Coronary artery (tissue), 2 donors: ENCODE measurements around the gene PRR14L.
"Not testable (repeated sequence)": the region's sequence is repeated elsewhere in the genome, so short reads cannot be mapped to it uniquely, and the experiment has no call there.

Source experiments
- DNase-seq: peaks from one replicate; pipeline ENCODE4 v3.0.0-alpha.2; 2017; ENCODE audit warnings: low spot score
- H3K27ac ChIP-seq, 2 donors: fragments of 200-600 bp; sonication (generic); one replicate each; pipeline ENCODE4 v1.5.1; 2016 to 2019
- H3K4me3 ChIP-seq: fragments of 200-600 bp; sonication (generic); 2 replicates; pipeline ENCODE4 v1.5.1; 2016; ENCODE audit warnings: mild to moderate bottlenecking, moderate library complexity
- CTCF ChIP-seq: fragments of 200-600 bp; sonication (generic); IDR thresholded peaks from one replicate; pipeline ENCODE4 v1.5.1; 2019; ENCODE audit warnings: antibody characterized with exemption

Gene PRR14L

DNA sequence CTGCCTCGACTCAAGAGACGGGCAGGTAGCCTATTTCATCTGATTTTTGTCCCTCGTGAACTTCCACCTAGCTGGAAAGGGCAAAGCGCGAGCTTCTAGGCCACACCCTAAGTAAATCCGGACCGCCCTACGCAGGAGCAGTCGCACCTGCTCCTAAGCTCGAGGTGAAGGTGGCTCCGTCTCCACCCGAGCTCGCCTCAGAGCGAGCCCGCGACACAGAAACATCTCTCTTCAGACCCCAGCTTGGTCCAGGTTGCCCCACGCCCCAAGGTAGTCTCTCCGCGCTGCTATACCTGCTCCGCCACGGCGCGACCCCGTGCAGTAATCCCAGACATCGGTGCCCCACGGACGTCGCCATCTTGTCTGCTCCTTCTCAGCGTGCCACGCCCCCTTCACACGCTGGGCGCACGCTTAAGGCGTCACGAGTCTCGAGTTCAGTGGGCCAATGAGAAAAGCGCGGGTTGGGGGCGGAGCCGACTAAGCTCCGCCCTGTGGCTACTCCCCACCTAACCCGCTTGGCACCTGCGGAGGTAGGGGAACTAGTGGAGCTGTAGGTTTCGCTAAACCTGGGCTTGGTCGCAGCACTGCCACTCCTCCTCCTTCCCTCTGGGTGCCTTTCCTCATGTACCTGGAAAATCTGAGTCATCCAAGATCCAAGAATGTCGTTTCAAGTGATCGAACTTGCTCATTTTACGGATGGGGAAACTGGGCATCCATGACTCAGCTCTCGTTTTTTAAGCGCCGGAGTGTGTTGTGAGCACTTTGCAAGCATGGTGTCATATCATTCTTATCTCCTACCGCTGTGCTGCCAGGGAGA lies 87.9 kb downstream of the PRR14L start, which contains the start of gene PISD:
PISD (minus strand) TSS at position 365 of the 817 bp plus-strand sequence; CDS start at position 358, 7 bp downstream.
- DNase-seq, result peak; percentile 95
- H3K27ac ChIP-seq, result peak within 1 kb of the TSS; percentile 32 to 78
- no peak for TF ChIP-seq CTCF
- peak within 1 kb of the TSS; percentile 92 for H3K4me3 ChIP-seq

DNA sequence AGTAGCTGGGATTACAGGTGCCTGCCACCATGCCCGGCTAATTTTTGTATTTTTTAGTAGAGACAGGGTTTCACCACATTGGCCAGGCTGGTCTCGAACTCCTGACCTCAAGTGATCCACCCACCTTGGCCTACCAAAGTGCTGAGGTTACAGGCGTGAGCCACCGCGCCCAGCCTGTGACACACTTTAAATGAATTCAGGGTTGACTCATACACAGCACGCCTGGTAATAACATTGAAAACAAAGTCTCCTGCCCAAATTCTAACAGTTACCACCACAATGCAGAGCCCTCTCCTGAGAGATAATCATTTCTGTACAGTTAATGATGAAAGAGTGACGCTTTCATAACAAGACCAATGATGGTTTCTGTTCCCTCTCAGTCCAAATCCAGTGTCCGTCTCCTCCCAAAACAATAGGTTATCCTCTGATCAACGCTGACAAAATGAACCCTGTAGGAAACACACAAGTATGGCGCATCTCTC lies 89.0 kb downstream of the PRR14L start:
- peak overlapping the region; percentile 92 for H3K4me3 ChIP-seq
- H3K27ac ChIP-seq, DNase-seq: not testable (repeated sequence)

DNA sequence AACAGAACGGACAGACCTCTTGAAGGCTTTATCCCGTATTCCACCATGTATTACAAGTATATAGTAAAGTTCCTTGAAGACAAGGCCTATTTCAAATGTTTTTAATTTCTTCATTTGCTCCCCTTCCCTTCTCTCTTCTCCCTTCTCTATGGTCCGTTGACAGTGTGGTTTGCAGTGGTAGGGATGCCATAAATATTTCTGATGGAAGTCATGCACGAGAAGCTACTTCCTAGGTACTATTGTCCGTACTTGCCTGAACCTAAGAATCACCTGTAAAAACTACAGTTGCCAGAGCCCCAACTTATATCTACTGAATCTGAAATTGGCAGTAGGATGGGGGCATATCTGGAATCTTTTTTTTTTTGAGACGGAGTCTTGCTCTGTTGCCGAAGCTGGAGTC lies 90.7 kb downstream of the PRR14L start:
- Histone ChIP-seq H3K4me3 (no peak overlapping the region), H3K27ac (no peak overlapping the region)
- DNase-seq, result no peak
- TF ChIP-seq CTCF, result no peak

GRCh38 chr22:31654408-31654807 lies 95.5 kb downstream of the PRR14L start:
- no peak overlapping the region for H3K27ac ChIP-seq
- no peak overlapping the region for H3K4me3 ChIP-seq
- no peak for DNase-seq
- TF ChIP-seq CTCF, result no peak

- H3K4me3 ChIP-seq, result no peak overlapping the region
- no peak for DNase-seq
- no peak overlapping the region for H3K27ac ChIP-seq
- no peak for TF ChIP-seq CTCF
Measured at GRCh38 chr22:31653944-31654343, 96.0 kb downstream of the PRR14L start.

DNA sequence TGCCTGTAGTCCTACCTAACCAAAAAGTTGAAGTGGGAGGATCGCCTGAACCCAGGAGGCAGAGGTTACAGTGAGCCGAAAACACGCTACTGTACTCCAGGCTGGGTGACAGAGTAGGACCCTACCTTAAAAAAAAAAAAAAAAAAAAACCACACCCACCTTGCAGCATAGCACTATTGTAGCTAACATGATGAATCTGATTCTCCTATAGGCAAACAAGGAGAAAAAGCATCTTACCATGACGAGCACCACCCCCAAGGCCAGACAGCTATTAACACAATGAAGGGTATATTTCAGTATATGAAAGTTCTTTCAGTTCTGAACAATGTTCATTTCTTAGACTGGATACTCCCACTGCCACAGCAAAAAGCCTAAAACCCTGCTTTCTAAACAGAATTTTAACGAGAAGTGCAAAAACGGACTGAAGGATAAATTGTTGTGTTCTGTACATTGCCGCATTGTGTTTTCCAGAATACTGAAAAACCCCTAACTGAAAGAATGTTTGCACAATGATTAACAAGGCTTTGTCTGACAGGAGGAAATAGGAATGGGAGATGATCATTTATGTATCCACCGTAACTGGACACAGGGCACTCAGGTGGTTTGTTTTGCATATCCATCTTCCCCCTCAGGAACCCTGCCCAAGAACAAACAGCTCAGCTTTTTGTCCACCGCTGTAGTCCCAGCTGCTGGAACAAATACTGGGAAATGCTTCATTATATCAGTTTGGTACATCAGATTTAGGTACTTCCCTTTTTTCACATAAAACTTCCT lies 96.8 kb downstream of the PRR14L start:
- no peak for DNase-seq
- no peak overlapping the region for H3K4me3 ChIP-seq
- no peak overlapping the region for H3K27ac ChIP-seq
- TF ChIP-seq CTCF, result no peak

DNA sequence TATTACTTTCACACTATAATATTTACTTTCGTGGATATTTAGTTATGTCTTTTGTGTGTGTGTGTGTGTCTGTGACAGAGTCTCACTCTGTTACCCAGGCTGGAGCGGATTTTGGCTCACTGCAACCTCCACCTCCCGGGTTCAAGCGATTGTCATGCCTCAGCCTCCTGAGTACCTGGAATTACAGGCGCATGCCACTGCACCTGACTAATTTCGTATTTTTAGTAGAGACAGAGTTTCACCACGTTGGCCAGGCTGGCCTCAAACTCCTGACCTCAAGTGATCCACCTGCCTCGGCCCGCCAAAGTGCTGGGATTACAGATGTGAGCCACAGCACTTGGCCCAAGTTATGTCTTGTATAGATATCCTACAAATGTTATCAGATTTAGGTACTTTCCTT lies 97.8 kb downstream of the PRR14L start:
- no peak overlapping the region for H3K27ac ChIP-seq
- TF ChIP-seq CTCF, result no peak
- no peak overlapping the region for H3K4me3 ChIP-seq
- no peak for DNase-seq
